GM18873 (cell line): Measurements from ENCODE around the gene ATP13A1.
"Not testable (repeated sequence)": the region's sequence is repeated elsewhere in the genome, so short reads cannot be mapped to it uniquely, and the experiment has no call there.

ENCODE experiments used
- ATAC-seq: cut with Tn5 transposase; IDR thresholded peaks from one replicate; pipeline ENCODE4 v1.9.1; 2021; ENCODE audit warnings: mild to moderate bottlenecking, moderate library complexity, moderate number of reproducible peaks; ENCODE audit not compliant: unreplicated experiment, low FRiP score

ATP13A1 gene

GRCh38 chr19:19626516-19627472, 36.7 kb downstream of the ATP13A1 start:
- no peak for ATAC-seq

GRCh38 chr19:19624032-19624570, 39.4 kb downstream of the ATP13A1 start:
- ATAC-seq = no peak

- ATAC-seq = no peak
Observed at GRCh38 chr19:19623383-19623782, 40.1 kb downstream of the ATP13A1 start.

- no peak for ATAC-seq
Observed at GRCh38 chr19:19619849-19620210, 43.6 kb downstream of the ATP13A1 start.

- no peak for ATAC-seq
Observed at GRCh38 chr19:19619181-19619848, 44.2 kb downstream of the ATP13A1 start.

GRCh38 chr19:19618219-19619051, 45.0 kb downstream of the ATP13A1 start, which contains the start of gene PBX4:
Gene PBX4 (minus strand): TSS chr19:19618687. CDS start chr19:19618629, 58 bp downstream.
- peak; percentile 95 for ATAC-seq

- no peak for ATAC-seq
Observed at GRCh38 chr19:19615086-19615485, 48.4 kb downstream of the ATP13A1 start.

- no peak for ATAC-seq
Observed at GRCh38 chr19:19613506-19613905, 50.0 kb downstream of the ATP13A1 start.

GRCh38 chr19:19610376-19611202, 52.9 kb downstream of the ATP13A1 start:
- no peak for ATAC-seq

- ATAC-seq = not testable (repeated sequence)
Observed at GRCh38 chr19:19606686-19607085, 56.8 kb downstream of the ATP13A1 start.

- ATAC-seq = no peak
Observed at GRCh38 chr19:19606021-19606420, 57.5 kb downstream of the ATP13A1 start.

GRCh38 chr19:19602713-19603324, 60.7 kb downstream of the ATP13A1 start:
- ATAC-seq = no peak

GRCh38 chr19:19602136-19602712, 61.3 kb downstream of the ATP13A1 start:
- no peak for ATAC-seq

- no peak for ATAC-seq
Observed at GRCh38 chr19:19600793-19601330, 62.6 kb downstream of the ATP13A1 start.

- ATAC-seq = peak; percentile 29
Observed at GRCh38 chr19:19598728-19599451, 64.6 kb downstream of the ATP13A1 start.

- ATAC-seq = peak; percentile 69
Observed at GRCh38 chr19:19597809-19598306, 65.6 kb downstream of the ATP13A1 start.
